ENCODE results near the gene DPH2.
A peak's percentile ranks its signal among the peaks of the same experiment; 100 is the strongest.

The DPH2 gene

GRCh38 chr1:43934101-43934985 is 35.5 kb upstream of the DPH2 start (continued):
- TF ChIP-seq OSR1 (CRISPR knock-in tag; IDR thresholded peaks at IDR 0.05) (no peak), TOX (CRISPR knock-in tag; IDR thresholded peaks at IDR 0.05; ENCODE audit: borderline replicate concordance) (no peak), ARNTL (CRISPR knock-in tag; IDR thresholded peaks at IDR 0.05; ENCODE audit: borderline replicate concordance, low read depth) (no peak), ESRRG (CRISPR knock-in tag; IDR thresholded peaks at IDR 0.05) (no peak), ZFP30 (CRISPR knock-in tag; IDR thresholded peaks at IDR 0.05) (no peak), ZFP3 (CRISPR knock-in tag; IDR thresholded peaks at IDR 0.05) (no peak), PATZ1 (CRISPR knock-in tag; IDR thresholded peaks at IDR 0.05; ENCODE audit: borderline replicate concordance) (no peak), GLIS3 (CRISPR knock-in tag; IDR thresholded peaks at IDR 0.05) (no peak), CSDC2 (CRISPR knock-in tag; IDR thresholded peaks at IDR 0.05) (no peak)

- TF ChIP-seq ZFP30 (CRISPR knock-in tag; IDR thresholded peaks at IDR 0.05) (no peak), ZNF565 (CRISPR knock-in tag; conservative IDR thresholded peaks at IDR 0.05; ENCODE audit: low read depth) (no peak), SNAI2 (CRISPR knock-in tag; IDR thresholded peaks at IDR 0.05) (no peak), ARNTL (CRISPR knock-in tag; IDR thresholded peaks at IDR 0.05; ENCODE audit: borderline replicate concordance, low read depth) (no peak), TSHZ2 (CRISPR knock-in tag; IDR thresholded peaks at IDR 0.05) (no peak), ISL1 (CRISPR knock-in tag; IDR thresholded peaks at IDR 0.05) (no peak), ZNF8 (CRISPR knock-in tag; IDR thresholded peaks at IDR 0.05) (no peak)
- no peak; the same call in 2 of the 3 replicates for ATAC-seq
Observed at GRCh38 chr1:43934986-43935324, 34.9 kb upstream of the DPH2 start.

GRCh38 chr1:43935711-43936427 is 33.9 kb upstream of the DPH2 start:
- no peak for ATAC-seq
- TF ChIP-seq CREB5 (CRISPR knock-in tag; IDR thresholded peaks at IDR 0.05; ENCODE audit: low read depth) (no peak), ZNF70 (CRISPR knock-in tag; IDR thresholded peaks at IDR 0.05) (0 out of 2 replicates have a peak, but pooled peaks have one; percentile 12)

- peak; percentile 27 for ATAC-seq
- no peak for TF ChIP-seq ZC3H10 (CRISPR knock-in tag; IDR thresholded peaks at IDR 0.05)
- TF ChIP-seq POU6F1 (CRISPR knock-in tag; IDR thresholded peaks at IDR 0.05; ENCODE audit: borderline replicate concordance, low read depth): no peak
- no peak for TF ChIP-seq ESRRG (CRISPR knock-in tag; IDR thresholded peaks at IDR 0.05)
- TF ChIP-seq TSHZ2 (CRISPR knock-in tag; IDR thresholded peaks at IDR 0.05): no peak
- TF ChIP-seq PATZ1 (CRISPR knock-in tag; IDR thresholded peaks at IDR 0.05; ENCODE audit: borderline replicate concordance): no peak
Observed at GRCh38 chr1:43936431-43937151, 33.2 kb upstream of the DPH2 start.
